ENCODE measurements around the gene TUBB3. TPM values are rescaled to one million over a fixed set of nuclear protein-coding genes. Genes with fewer than 3 reads are reported as not detected.

The TUBB3 gene
- total RNA-seq, 1 donor from 2014 or later: 2.1 TPM

GRCh38 chr16:89883346-89884040, 39.6 kb upstream of the TUBB3 start:
- Histone ChIP-seq H3K4me1 (no peaks in the 10 kb centered on the region), H3K27me3 (ENCODE audit: low read depth) (no peaks in the 10 kb centered on the region), H3K36me3 (peaks cover 81% of the 10 kb centered on the region), H3K27ac (replicated peaks) (no peak overlapping the region), H3K9me3 (replicated peaks) (no peaks in the 10 kb centered on the region), H3K4me3 (no peak overlapping the region)
- TF ChIP-seq CTCF (IDR thresholded peaks at IDR 0.05; ENCODE audit: borderline replicate concordance): no peak
- DNase-seq: no peak
- intact Hi-C loops (cut with micrococcal nuclease): no loop called here

GRCh38 chr16:89884041-89884421, 39.1 kb upstream of the TUBB3 start:
- DNase-seq: no peak
- intact Hi-C loops (cut with micrococcal nuclease): no loop called here
- H3K27me3 ChIP-seq (ENCODE audit: low read depth): no peaks in the 10 kb centered on the region

GRCh38 chr16:89887243-89887642, 35.9 kb upstream of the TUBB3 start:
- Histone ChIP-seq H3K9me3 (replicated peaks) (no peaks in the 10 kb centered on the region), H3K27me3 (ENCODE audit: low read depth) (no peaks in the 10 kb centered on the region), H3K4me3 (no peak overlapping the region), H3K36me3 (peaks cover 97% of the 10 kb centered on the region), H3K27ac (replicated peaks) (no peak overlapping the region), H3K4me1 (peaks cover 8% of the 10 kb centered on the region)
- intact Hi-C loops (cut with micrococcal nuclease): no loop called here
- no peak for DNase-seq
- TF ChIP-seq CTCF (IDR thresholded peaks at IDR 0.05; ENCODE audit: borderline replicate concordance): no peak

More at GRCh38 chr16:89884041-89884421, 39.1 kb upstream of the TUBB3 start:
- Histone ChIP-seq H3K4me1 (no peaks in the 10 kb centered on the region), H3K9me3 (replicated peaks) (no peaks in the 10 kb centered on the region), H3K27ac (replicated peaks) (no peak overlapping the region), H3K36me3 (peaks cover 81% of the 10 kb centered on the region), H3K4me3 (no peak overlapping the region)
- TF ChIP-seq CTCF (IDR thresholded peaks at IDR 0.05; ENCODE audit: borderline replicate concordance): no peak

GRCh38 chr16:89890200-89890599, 32.9 kb upstream of the TUBB3 start:
- no peak for DNase-seq
- intact Hi-C loops (cut with micrococcal nuclease): no loop called here
- H3K36me3 ChIP-seq: peaks cover 100% of the 10 kb centered on the region
- no peaks in the 10 kb centered on the region for H3K9me3 ChIP-seq (replicated peaks)
- H3K27ac ChIP-seq (replicated peaks): no peak overlapping the region
- H3K4me1 ChIP-seq: peaks cover 8% of the 10 kb centered on the region
- TF ChIP-seq CTCF (IDR thresholded peaks at IDR 0.05; ENCODE audit: borderline replicate concordance): no peak
- no peaks in the 10 kb centered on the region for H3K27me3 ChIP-seq (ENCODE audit: low read depth)
- no peak overlapping the region for H3K4me3 ChIP-seq

- no peak overlapping the region for H3K27ac ChIP-seq (replicated peaks)
- no peak for TF ChIP-seq CTCF (IDR thresholded peaks at IDR 0.05; ENCODE audit: borderline replicate concordance)
- H3K9me3 ChIP-seq (replicated peaks): no peaks in the 10 kb centered on the region
- peaks cover 8% of the 10 kb centered on the region for H3K4me1 ChIP-seq
- DNase-seq: no peak
- intact Hi-C loops (cut with micrococcal nuclease): no loop called here
- peaks cover 100% of the 10 kb centered on the region for H3K36me3 ChIP-seq
- H3K4me3 ChIP-seq: no peak overlapping the region
- no peaks in the 10 kb centered on the region for H3K27me3 ChIP-seq (ENCODE audit: low read depth)
Observed at GRCh38 chr16:89890886-89891657, 32.1 kb upstream of the TUBB3 start.
